Muscle layer of colon (tissue), 2 donors: ENCODE measurements around the gene FGFR4.

Experiments
- H3K27ac ChIP-seq: one replicate; pipeline ENCODE4 v1.7.0; 2013; ENCODE audit warnings: low read depth, mild to moderate bottlenecking, low read length, moderate library complexity
- H3K27me3 ChIP-seq, 2 donors: one replicate each; pipeline ENCODE4 v1.7.0; 2013; ENCODE audit warnings: low read length in 2 of 2, mild to moderate bottlenecking in 2 of 2; ENCODE audit not compliant: insufficient read depth in 2 of 2, control insufficient read depth in 1 of 2
- H3K36me3 ChIP-seq: one replicate; pipeline ENCODE4 v1.7.0; 2013; ENCODE audit warnings: mild to moderate bottlenecking, low read length; ENCODE audit not compliant: insufficient read depth
- H3K4me1 ChIP-seq: one replicate; pipeline ENCODE4 v1.7.0; 2013; ENCODE audit warnings: mild to moderate bottlenecking, low read length; ENCODE audit not compliant: insufficient read depth
- H3K4me3 ChIP-seq, 2 donors: one replicate each; pipeline ENCODE4 v1.7.0; 2013; ENCODE audit warnings: low read length in 2 of 2, low read depth in 1 of 2, mild to moderate bottlenecking in 1 of 2, moderate library complexity in 1 of 2
- H3K9ac ChIP-seq: one replicate; pipeline ENCODE4 v1.7.0; 2013; ENCODE audit warnings: low read length
- H3K9me3 ChIP-seq: one replicate; pipeline ENCODE4 v1.7.0; 2013; ENCODE audit warnings: mild to moderate bottlenecking, low read length
- donor health status: abdominal sarcoma.
- donor health status: Adenocarcinoma of cecum.

The FGFR4 gene

DNA sequence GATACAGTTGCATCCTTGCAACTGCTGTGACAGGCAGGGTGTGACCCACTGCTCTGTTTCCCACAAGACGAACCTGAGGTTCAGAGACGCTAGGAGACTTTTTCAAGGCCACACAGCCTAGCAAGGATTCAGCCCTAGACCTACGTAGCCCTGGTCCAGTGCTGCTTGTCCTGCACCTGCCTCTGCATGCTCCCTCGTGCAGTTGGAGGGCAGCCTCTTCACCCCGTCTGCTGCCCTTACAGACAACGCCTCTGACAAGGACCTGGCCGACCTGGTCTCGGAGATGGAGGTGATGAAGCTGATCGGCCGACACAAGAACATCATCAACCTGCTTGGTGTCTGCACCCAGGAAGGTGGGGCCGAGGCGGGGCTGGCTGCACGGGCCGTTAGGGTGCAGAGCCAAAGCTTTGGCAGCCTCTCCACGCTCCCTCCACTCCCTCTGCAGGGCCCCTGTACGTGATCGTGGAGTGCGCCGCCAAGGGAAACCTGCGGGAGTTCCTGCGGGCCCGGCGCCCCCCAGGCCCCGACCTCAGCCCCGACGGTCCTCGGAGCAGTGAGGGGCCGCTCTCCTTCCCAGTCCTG is 8.5 kb downstream of the FGFR4 start:
- Histone ChIP-seq H3K27me3 (no peaks in the 10 kb centered on the region), H3K36me3 (no peaks in the 10 kb centered on the region), H3K9me3 (no peaks in the 10 kb centered on the region), H3K27ac (no peak overlapping the region), H3K9ac (no peak overlapping the region), H3K4me3 (no peak overlapping the region), H3K4me1 (no peaks in the 10 kb centered on the region)

- no peak overlapping the region for H3K27ac ChIP-seq
- H3K4me1 ChIP-seq: no peaks in the 10 kb centered on the region
Observed at GRCh38 chr5:177096162-177097015, 9.7 kb downstream of the FGFR4 start.

DNA sequence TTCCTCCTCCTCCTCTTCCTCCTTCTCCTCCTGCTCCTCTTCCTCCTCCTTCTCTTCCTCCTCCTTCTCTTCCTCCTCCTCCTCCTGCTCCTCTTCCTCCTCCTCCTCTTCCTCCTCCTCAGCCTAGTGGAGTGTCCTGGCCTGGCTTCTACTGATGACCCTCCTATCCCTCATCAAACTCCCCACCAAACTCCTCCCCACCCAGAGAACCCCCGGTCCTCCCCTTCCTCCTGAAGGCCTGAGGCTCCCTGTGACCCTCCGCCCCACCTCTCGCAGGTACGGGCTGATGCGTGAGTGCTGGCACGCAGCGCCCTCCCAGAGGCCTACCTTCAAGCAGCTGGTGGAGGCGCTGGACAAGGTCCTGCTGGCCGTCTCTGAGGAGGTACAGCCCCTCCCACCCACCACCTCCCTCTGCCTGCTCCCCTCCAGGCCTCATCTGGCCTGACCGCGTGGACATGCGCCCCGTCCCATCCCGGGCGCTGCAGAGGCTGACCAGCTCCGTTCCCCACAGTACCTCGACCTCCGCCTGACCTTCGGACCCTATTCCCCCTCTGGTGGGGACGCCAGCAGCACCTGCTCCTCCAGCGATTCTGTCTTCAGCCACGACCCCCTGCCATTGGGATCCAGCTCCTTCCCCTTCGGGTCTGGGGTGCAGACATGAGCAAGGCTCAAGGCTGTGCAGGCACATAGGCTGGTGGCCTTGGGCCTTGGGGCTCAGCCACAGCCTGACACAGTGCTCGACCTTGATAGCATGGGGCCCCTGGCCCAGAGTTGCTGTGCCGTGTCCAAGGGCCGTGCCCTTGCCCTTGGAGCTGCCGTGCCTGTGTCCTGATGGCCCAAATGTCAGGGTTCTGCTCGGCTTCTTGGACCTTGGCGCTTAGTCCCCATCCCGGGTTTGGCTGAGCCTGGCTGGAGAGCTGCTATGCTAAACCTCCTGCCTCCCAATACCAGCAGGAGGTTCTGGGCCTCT is 10.6 kb downstream of the FGFR4 start:
- Histone ChIP-seq H3K4me3 (no peak overlapping the region), H3K27ac (no peak overlapping the region), H3K9ac (no peak overlapping the region), H3K27me3 (no peaks in the 10 kb centered on the region), H3K4me1 (no peaks in the 10 kb centered on the region), H3K9me3 (no peaks in the 10 kb centered on the region), H3K36me3 (no peaks in the 10 kb centered on the region)

More at GRCh38 chr5:177096162-177097015, 9.7 kb downstream of the FGFR4 start:
- Histone ChIP-seq H3K9ac (no peak overlapping the region), H3K36me3 (no peaks in the 10 kb centered on the region), H3K4me3 (no peak overlapping the region), H3K27me3 (no peaks in the 10 kb centered on the region), H3K9me3 (no peaks in the 10 kb centered on the region)

DNA sequence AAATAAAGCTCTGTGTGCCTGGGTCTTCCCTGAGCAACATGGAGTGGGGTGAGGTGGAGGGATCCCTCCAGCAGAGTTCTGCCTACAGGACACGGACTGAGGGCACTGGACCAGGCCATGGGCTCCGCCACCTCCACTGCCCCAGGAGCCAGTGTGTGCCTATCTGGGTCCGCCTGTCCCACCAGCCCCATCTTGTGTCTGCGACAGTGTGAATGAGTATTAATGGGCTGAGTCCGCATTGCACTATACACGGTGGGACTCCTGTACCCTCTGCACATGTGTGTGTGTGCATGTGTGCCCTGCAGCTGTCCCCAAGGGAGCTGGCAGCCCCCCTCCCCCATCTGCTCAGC is 11.4 kb downstream of the FGFR4 start:
- Histone ChIP-seq H3K27me3 (no peaks in the 10 kb centered on the region), H3K4me3 (no peak overlapping the region), H3K9me3 (no peaks in the 10 kb centered on the region), H3K36me3 (no peaks in the 10 kb centered on the region), H3K4me1 (no peaks in the 10 kb centered on the region), H3K9ac (no peak overlapping the region), H3K27ac (no peak overlapping the region)

DNA sequence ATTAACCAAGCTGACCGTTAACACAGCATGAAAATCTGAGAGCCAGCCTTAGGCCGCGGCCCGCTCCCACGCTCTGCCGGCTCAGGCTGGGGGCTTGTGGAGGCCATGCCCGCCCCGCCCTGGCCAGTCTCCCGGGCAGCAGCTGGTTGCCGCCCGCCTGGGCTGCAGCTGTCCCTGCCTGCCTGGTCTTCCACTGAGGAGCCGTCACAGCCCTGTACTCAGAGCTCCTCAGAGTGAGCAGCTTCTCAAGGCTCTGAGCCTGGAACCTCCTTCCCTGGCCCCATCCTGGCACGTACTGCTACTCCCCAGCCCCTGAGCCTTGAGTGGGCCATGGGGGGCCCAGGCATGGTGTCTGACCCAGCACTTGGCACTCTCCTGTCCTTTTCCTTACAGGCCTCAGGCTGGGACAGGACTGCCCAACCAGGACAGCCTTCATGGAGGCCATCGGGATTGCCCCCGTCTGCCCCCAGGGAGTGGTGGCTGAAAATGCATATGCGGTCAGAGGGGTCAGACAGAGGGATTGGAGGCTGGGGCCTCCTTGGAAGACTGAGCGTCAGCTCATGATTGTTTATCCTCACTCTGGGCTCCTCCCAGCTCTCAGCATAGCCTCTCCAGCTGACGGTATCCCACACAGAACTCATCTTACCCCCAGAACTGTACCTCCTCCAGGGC is 11.9 kb downstream of the FGFR4 start:
- Histone ChIP-seq H3K9ac (no peak overlapping the region), H3K4me3 (no peak overlapping the region)

GRCh38 chr5:177099422-177100093 is 12.8 kb downstream of the FGFR4 start:
- Histone ChIP-seq H3K9ac (no peak overlapping the region), H3K27me3 (no peaks in the 10 kb centered on the region), H3K4me3 (no peak overlapping the region), H3K4me1 (no peaks in the 10 kb centered on the region), H3K9me3 (no peaks in the 10 kb centered on the region), H3K27ac (no peak overlapping the region), H3K36me3 (no peaks in the 10 kb centered on the region)

More for the DNA sequence above, 11.9 kb downstream of the FGFR4 start:
- Histone ChIP-seq H3K36me3 (no peaks in the 10 kb centered on the region), H3K4me1 (no peaks in the 10 kb centered on the region), H3K27ac (no peak overlapping the region), H3K27me3 (no peaks in the 10 kb centered on the region), H3K9me3 (no peaks in the 10 kb centered on the region)

DNA sequence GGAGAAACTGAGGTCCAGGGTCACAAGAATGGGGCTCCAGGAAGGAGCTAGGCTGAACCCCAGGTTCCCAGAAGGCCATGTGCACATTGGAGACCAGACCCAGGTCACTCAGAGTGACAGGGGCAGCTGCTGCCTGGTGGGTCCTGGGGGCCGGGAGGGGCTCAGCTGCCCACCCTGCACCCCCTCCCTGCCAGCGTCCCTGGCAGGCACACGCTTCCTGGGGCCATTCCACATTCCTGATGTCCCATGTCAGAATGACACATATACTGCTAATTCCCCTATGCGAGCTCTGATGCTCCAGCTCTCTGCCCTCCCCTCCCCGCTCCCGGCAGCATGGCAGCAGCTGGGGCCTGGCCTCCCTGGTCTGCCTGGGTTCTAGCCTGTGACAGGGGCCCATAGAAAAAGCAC is 14.0 kb downstream of the FGFR4 start:
- Histone ChIP-seq H3K27me3 (no peaks in the 10 kb centered on the region), H3K4me3 (no peak overlapping the region), H3K27ac (no peak overlapping the region), H3K9me3 (no peaks in the 10 kb centered on the region), H3K9ac (no peak overlapping the region), H3K4me1 (no peaks in the 10 kb centered on the region), H3K36me3 (no peaks in the 10 kb centered on the region)

GRCh38 chr5:177103523-177104253 is 17.0 kb downstream of the FGFR4 start:
- H3K4me3 ChIP-seq: no peak overlapping the region
- H3K9ac ChIP-seq: no peak overlapping the region
- H3K9me3 ChIP-seq: no peaks in the 10 kb centered on the region
- no peaks in the 10 kb centered on the region for H3K27me3 ChIP-seq
- H3K27ac ChIP-seq: no peak overlapping the region
- no peaks in the 10 kb centered on the region for H3K36me3 ChIP-seq
- H3K4me1 ChIP-seq: no peaks in the 10 kb centered on the region

GRCh38 chr5:177105691-177106476 is 19.2 kb downstream of the FGFR4 start:
- no peak overlapping the region for H3K4me3 ChIP-seq
- no peaks in the 10 kb centered on the region for H3K4me1 ChIP-seq
- H3K27ac ChIP-seq: no peak overlapping the region
- no peaks in the 10 kb centered on the region for H3K9me3 ChIP-seq
- no peak overlapping the region for H3K9ac ChIP-seq
- H3K27me3 ChIP-seq: no peaks in the 10 kb centered on the region
- H3K36me3 ChIP-seq: no peaks in the 10 kb centered on the region

- H3K4me3 ChIP-seq: no peak overlapping the region
- H3K9ac ChIP-seq: no peak overlapping the region
- H3K27me3 ChIP-seq: no peaks in the 10 kb centered on the region
- H3K9me3 ChIP-seq: no peaks in the 10 kb centered on the region
- peaks cover 6% of the 10 kb centered on the region for H3K4me1 ChIP-seq
- no peak overlapping the region for H3K27ac ChIP-seq
- H3K36me3 ChIP-seq: no peaks in the 10 kb centered on the region
Observed at GRCh38 chr5:177107159-177107558, 20.4 kb downstream of the FGFR4 start.
